GM18867 (cell line): ENCODE results near the gene TRPC4.
"Not testable (repeated sequence)": the region's sequence is repeated elsewhere in the genome, so short reads cannot be mapped to it uniquely, and the experiment has no call there.

Source experiments
- ATAC-seq: cut with Tn5 transposase; IDR thresholded peaks from one replicate; pipeline ENCODE4 v1.9.1; 2021; ENCODE audit warnings: mild to moderate bottlenecking, moderate library complexity; ENCODE audit not compliant: unreplicated experiment

TRPC4 gene

DNA sequence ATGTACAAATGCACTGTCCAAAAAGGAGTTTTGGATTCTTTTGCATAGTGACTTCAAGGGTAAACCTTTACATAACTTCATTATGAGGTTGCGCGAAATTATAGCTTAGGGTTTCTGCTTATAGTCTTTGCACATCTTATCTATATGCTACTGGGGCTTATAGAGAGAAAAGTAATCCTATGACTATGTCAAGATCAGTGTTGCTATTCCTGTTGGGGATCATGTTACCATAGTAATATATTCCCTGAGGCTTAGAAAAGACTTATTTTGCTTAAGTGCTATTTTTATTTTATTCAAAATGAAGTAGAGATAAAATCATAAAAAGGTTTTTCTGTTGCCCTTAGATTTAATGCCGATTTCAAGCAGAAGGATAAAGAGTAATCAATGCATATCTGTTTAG lies 256.3 kb downstream of the TRPC4 start:
- ATAC-seq = no peak

DNA sequence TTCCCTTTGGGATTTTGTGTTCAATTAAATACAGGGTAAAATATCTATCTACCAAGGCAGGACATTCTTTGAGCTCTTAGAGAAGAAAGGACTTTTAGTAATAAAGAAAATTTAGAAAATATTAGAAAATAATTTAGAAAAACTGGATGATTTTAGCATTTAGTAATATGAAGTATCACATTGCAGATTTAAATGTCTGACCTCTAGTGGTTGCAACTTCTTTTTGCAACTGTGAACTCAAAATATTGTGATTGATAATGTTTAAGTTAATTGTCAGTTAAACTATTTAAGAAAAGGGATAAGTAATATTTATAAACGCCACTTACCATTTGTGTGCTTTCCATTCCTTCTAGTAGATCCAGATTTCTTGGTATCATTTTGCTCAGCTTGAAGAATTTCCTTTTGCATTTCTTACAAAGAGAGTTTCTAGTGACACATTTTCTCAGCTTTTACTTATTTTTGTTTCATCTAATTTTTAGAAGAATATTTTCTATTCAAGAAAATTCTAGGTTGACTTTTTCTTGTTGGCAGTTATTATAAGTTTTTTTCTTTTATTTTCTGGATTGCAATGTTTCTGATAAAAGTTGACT lies 260.7 kb downstream of the TRPC4 start:
- no peak for ATAC-seq

DNA sequence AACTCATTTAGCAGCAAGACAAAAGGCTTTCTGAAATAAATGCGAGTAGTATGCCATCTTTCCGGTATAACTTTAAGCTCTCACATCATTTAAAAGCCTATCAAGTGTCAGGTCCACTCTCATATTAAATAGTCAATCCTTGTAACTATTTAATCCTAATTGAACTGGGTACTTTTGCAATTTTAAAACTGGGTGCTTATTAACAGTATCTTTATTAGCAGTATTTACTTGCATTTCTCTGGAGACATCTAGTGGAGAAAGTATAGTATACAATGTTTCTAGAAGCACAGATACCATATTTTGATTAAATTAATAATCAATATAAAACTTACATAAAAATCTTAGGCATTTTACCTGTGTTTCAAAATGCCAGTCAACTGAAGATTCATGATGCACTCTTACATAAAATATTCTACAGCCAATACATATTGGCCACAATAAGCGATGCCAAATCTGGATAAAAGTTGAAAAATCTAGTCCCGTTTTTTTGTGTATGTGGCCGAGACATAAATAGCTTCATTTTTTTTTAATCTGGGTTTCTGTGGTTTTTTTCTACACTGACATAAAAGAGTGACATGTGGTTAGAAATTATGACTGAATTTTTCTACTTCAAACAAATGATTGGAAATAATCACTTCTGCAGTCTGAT lies 266.7 kb downstream of the TRPC4 start:
- no peak for ATAC-seq

DNA sequence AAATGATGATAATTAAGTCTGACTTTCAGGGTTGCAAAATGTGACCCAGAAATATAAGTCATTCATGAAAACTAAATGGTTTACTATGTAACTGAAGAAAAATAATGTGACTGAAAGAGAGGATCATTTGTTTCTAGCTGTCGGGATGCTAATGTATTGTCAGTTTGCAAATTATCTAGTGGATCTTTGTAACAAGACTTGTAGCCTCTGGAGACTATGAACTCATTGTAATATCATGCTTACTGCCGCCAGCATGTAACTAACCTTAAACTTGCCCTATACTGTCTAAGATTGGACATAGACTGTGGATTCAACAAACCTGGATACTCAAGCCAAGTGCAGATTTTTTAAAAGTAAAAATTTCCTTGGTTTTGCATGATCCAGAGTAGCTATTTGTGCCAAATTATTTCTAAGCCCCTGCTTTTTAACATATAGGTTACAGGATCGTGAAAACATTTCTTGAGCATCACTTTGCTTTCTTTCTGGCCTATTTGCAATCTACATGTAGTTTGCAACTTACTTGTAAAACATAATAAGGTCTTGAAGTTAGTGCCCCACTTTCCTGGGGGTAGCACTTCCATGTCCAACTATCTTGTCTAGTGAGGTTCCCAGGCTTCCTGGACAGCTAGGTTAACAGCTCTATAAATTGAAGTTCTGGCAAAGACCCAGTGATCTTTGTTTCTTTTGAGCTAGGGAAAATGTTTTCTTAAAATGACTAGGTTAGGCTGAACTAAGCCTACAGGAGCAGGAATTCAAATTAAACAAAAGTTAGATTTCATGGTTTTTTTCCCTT lies 267.7 kb downstream of the TRPC4 start:
- ATAC-seq = no peak

DNA sequence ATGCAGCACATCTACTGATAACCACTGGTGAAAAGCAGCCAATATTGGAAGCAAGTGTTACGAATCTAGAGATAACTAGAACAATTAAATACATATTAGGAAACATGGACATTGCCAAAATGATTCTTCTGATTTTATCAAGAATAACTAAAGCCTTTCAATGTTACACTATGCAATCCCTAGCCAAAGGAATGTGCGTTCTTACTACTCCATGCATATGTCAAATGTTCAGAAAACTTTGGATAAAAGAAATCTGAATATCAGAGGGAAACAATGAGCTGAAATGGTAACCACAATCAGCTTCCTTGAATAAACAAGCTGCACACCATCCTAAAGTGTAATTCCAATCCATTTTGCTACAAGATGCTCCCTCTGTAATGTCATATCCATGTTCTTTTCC lies 270.1 kb downstream of the TRPC4 start:
- no peak for ATAC-seq

DNA sequence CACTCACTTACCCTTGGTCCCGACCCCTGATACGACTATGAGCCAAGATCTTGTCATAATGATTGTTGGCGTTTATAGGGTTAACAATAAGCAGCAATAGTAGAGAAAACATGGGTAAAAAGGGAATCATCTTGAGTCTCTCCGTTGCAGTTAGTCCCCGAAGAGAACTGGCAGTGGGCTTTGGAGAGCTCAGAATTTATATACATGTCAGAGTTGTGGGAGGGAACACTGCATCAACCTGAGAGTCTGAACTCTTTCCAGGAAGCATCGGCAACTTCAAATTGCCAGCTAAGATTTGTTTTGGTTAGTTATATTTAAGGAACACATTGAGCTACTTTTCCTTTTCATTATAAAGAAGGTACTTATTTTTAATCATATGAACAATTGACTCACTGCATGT lies 271.0 kb downstream of the TRPC4 start, which contains the start of gene POSTN:
POSTN (minus strand) TSS at position 172 of the 400 bp plus-strand sequence; CDS start at position 130, 42 bp downstream.
- ATAC-seq = no peak

DNA sequence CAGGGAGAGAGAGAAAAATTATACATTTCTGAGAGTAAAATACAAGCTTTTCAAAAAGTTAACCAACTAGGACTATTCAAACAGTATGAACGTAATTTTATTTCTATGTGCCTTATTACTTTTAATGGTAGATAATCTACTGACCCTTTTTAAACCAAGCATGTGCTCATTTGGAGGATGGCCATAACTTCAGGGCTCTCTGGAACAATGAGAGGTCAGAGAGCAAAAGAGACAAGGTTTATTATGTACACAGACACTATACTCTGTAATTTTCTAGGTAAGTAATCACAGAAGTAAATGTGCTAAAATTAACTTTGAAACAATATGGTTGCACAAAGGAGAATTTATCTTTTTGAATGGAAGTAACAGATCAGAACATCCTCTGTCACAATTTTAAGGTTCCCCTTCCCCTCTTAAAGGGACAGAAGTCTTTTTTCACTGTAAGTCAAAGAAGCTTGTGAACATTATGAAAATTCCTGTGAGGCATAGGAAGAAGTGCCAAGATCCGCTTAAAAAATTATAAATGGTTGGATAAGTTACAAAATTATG lies 272.0 kb downstream of the TRPC4 start:
- no peak for ATAC-seq

DNA sequence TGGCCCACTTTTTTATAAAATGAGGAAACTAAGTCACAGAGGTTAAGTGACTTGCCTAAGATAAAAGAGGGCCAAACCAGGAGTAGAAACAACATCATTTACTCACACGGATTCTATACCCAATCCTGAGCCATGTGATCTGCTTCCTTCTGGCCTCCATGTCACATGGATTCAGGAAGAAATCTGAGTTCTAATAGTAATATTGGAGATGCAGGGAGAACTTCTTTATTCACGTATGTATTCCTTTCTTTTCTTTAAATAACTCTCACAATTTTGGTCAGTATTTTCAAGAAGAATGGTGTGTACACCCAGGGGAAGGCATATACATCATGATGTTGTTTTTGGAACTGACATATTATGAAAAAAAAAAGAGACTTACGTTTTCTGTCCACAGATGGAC lies 272.8 kb downstream of the TRPC4 start:
- ATAC-seq = no peak

DNA sequence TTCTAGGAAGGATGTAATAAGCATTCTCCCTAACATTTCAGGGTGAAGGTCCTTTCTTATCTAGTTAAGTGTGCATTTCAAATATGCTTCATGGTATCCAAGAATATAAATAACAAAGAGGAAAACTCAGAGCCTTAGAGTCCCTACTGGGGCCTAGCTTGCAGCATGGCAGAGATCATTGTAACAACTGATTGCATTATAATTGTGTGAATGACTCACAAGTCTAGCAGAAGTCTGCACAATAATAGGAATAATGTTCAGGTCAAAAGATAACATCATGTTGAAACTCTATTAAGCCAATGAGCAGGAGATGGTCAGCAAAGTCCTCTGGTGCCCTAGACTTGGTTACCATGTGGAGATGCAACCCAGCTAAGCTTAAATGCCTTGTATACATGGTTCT lies 274.4 kb downstream of the TRPC4 start:
- ATAC-seq = no peak

DNA sequence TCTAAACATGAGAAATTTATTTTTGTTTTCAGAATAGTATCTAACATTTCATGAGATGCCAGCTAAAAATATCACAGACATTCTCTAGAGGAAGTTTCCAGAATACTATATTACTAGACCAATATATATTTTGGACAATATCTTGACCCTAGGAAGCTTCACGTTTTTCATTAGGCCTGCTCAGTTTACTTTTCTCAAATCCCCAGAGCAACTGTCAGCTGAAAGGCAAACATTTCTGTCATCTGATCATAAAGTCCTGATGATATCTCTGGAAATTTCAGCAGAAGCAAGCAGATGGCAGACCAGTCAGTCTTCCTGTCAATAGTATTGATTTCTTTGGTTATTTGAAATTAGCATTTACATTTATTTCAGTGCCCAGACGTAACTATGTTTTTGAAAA lies 275.0 kb downstream of the TRPC4 start:
- ATAC-seq = no peak

DNA sequence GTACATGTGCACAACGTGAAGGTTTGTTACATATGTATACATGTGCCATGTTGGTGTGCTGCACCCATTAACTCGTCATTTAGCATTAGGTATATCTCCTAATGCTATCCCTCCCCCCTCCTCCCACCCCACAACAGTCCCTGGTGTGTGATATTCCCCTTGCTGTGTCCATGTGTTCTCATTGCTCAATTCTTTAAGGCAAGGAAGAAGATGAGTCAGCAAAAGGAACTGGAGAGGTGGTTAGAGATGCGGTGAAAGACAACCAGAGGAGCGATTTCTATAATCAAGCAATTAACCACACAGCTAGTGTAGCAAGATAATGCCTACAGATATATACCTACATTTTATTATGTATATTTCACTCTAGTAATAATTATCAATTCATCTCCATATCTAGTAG lies 280.2 kb downstream of the TRPC4 start:
- not testable (repeated sequence) for ATAC-seq

DNA sequence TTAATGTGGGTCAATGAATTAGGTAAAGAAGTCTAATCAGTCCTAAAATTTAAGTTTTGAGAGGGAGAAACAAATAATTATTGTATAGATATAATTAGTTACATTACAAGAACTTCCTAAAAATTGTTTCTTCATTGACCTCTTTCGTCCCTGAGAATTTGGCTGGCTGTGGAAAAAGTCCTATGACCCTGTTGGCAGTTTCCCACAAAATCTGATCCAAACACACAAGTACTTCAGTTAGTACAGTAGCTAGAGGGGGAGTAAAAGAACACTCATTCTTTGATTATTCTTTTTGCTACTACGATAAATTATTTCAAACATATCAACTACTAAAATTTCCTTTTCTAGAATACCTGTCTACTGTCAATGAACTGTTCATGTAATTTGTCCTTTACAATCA lies 282.3 kb downstream of the TRPC4 start:
- no peak for ATAC-seq
